GM18517 (cell line): Measurements from ENCODE around the gene CSF1R.

Experiments
- ATAC-seq: cut with Tn5 transposase; IDR thresholded peaks from one replicate; pipeline ENCODE4 v1.9.1; 2021; ENCODE audit warnings: mild to moderate bottlenecking, moderate library complexity; ENCODE audit not compliant: unreplicated experiment

Gene CSF1R

DNA sequence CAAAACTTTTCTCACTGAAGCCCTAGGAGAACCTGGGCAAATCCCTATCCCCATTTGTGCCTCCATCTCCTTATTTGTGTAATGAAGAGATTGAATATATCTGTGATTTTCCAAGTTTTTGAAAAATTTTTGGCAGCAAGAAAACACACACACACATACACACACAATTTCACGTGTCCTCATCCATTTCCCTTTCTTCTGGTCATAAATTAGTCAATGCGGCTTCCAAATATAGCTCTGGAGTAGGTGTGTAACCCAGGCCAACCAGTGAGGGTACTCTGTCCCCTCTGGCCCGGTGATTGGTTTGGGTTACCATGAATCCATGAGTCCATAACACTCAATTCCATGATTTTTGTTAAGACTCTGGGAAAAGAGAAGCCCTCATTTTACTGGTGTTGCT is 12.7 kb downstream of the CSF1R start:
- ATAC-seq: no peak

DNA sequence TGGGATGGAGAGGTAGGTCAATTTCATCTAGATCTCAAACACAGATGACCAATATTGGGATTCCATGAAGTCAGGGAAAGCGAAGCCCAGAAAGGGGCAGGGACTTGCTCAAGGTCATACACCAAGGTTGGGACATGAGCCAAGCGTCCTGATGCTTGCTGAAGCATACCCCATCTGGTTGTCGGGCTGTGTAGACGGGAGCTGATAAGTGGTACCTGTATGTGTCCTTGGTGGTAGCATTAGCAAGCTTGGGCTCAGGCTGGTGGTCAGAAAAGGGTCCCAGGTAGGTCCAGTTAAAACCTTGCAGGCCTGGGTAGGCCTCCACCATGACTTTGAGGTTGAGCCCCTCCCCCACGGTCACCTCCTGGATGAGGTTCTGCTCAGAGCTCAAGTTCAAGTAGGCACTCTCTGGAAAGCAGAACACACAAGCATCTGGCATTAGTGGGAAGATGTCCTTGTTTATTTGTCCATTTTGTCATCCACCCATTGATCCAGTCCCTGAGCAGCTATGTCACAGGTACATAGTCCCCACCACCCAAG is 13.2 kb downstream of the CSF1R start:
- no peak for ATAC-seq

DNA sequence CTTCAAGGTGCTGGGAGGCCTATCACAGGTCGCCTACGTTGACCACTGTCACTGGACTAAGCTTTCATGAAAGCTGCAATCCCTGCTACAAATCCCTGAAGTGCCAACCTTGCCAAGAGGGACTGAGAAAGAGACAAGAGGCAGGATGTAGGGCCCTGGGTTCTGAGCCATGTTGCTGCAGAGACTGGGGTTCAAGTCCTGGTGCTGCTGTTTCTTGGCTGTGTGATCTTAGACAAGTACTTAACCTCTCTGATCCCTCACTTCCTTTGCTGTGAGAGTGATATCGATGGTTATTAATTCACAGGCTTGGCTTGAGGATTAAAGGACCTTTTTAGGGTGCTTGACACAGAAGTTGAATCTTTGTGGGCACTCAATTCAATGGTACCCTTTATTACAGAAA is 15.5 kb downstream of the CSF1R start:
- ATAC-seq: no peak

DNA sequence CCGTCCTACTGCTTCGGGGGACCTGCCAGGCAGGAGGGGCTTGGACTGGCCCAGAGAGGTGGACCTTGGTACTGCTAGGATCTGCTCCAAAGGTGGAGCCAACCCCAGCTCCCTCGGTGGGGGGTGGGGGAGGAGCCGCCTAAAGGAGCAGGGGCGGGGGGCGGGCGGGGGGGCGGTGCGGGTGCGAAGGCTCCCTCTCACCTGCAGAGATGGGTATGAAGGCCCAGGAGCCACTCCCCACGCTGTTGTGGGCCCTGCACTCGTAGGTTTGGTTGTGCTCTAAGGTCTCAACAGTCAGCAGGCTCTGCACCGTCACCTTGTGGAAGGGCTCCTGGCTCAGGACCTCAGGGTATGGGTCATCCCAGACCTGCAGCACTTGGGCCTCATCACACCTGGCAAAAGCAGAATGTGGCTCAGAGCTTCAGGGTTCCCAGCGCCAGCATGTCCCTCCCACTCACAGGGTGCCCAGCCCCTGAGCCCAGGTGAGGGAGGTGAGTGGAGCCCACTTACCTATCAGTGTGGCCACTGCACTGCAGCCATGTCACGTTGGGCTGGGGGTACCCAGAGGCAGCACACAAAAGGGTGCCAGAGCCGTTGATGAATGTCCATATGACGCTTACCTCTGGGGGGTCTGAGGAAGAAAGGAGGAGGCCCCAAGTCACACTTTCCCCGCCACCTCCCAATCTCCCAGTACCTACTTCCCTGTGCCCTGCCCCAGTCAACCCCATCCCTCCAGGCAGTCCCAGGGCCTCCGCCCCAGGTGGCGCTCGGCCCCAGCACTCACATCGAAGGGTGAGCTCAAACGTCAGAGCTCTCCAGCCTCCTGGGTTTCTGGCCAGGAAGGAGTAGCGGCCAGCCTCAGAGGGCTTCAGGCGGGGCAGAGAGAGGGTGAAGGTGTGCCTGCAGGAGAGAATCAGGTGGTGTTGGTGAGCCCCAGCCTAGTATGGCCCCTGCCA is 16.4 kb downstream of the CSF1R start:
- no peak for ATAC-seq

DNA sequence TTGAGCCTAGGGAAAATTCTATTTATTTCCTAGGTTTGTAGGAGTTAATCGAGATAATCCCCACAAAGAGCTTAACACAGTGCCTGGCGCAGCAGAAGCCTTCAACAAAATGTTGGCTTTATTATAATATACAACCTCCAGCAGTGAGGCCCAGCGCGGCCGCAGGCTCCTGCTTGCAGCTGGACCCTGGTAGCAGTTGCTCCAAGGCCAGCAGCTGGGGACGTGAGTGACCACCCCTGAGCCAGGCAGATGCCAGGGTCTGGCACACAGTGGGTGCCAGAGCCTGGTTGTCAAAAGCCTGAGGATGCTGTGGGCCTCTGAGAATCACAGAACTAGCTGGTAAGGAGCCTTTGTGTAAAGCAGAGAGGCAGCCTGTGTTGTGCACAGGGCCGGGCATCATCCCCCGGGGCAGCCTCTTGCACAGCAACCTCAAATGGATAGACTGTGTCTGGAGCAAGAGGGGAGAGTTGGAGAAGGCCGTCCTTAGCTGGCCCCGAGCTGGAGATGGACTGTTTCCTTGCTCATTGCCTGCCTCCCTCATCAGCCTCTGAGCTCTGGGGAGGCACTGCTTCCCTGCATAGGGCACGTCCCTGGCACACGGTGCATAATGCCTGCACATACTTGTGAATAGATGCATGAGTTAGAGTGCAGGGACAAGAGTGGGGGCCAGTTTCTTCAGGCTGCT is 17.3 kb downstream of the CSF1R start:
- ATAC-seq: no peak

DNA sequence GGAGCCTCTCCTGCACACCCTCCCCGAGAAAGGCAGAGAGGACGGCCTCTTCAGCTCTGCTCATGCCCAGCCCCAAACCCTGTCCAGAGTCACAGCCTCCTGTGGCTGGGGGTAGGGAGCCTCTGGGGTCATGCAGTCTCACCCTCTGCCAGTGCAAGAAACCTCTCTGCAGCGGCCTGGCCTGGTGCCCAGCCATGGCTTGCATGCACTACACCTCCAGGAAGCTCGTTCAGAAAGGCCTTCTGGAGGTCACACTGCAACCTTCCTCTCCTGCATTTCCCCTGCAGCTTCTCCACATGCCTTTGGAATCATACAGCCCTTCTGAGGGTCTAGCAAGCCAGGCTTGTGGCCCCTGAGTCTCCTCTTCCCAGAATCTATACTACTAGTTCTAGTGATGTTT is 17.9 kb downstream of the CSF1R start:
- no peak for ATAC-seq

DNA sequence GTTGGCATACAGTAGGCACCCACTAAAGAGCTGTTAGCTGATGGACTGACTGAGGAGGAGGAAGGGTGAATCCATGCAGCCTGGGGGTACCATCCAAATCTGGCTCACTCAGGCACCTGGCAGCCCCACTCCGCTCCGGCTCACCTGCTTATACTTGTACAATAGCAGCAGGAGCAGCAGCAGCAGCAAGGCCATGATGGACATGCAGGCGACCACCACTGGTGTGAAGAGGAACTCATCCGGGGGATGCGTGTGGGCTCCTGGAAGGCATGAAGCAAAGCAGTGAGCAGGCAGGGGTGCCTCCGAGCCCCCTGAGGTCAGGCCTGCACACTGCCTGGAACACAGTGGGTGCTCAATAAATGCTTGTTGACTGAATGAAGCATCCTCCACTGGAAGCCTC is 18.3 kb downstream of the CSF1R start:
- ATAC-seq: no peak

DNA sequence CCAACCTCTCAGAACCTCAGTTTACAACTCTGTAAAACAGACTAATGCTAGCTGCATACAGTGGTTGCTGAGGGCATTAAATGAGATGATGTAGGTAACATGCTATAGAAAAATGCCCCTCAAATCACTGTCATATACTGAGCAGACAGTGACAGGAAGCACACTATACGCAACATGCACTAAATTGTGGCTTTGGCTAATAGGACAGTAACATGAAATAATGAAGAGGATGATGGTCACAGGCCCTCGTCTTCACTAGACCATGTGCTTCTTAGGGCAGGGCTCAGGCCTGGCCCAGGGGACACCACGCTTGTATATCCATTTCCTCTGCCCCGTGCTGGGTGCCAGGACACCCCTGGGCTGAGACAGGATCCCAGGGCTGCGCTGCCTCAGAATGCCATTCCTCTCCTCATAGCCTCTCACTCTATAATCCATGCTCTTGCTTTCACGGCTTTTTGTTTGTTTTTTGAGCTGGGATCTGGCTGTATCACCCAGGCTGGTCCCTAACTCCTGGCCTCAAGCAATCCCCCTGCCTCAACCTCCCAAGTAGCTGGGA is 18.9 kb downstream of the CSF1R start:
- ATAC-seq: no peak

DNA sequence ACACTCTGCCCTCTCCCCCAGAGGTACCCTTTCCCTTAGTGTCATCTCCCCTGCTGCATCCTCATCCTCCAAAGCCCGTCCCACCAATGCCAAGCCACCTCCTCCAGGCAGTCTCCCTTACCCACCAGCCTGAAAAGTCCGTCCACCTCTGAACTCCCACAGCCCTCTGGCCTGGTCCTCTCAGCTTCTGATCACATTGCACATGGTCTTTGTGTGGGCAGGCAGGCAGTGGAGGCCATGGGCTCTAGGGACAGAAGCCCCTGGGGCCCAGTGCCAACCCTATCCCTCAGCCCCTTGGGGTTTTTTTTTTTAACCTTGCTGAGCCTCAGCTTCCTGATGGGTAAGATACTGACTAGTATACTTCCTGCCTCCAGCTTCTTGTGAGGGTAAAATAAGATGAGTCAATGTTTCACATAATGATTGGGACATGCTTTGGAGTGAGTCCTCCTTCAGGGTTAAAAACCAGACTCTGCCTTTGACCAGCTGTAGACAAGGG is 19.4 kb downstream of the CSF1R start:
- ATAC-seq: no peak

DNA sequence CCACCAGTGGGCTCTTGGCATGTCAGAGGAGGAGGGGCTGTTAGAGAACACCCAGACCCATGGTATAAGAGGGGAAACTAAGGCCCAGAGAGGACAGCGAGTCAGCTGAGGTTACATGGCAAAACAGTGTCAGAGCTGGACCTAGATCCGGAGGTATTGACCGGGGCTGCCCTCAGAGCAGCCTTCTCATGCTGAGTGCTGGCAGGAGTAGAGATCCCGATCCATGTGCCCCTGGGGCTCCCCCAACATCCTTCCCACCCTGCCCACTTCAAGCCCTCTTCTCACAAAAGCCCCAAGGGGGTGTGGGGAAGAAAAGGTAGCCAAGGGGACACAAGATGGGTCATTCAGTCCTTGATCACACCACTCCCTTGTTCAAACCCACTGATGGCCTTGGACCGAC is 19.9 kb downstream of the CSF1R start:
- no peak for ATAC-seq

DNA sequence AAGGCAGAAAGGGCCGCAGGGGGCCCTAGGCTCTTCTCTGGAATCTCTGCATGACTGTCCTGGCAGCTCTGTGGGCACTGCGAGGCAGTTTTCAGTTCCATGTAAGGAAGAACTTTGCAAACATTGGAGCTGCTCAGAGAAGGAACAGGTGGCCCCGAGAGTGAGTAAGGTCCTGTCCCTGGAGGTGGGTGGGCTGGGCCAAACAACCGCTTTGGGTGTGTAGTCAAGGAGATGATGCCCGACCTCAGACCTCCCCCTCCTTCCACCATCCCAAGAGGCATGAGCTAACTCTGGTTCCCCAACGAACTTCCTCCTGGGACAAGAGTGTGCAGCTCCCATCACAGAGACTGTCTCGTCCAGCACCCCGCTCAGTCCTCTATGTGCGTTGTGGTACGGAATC is 20.5 kb downstream of the CSF1R start:
- ATAC-seq: no peak

DNA sequence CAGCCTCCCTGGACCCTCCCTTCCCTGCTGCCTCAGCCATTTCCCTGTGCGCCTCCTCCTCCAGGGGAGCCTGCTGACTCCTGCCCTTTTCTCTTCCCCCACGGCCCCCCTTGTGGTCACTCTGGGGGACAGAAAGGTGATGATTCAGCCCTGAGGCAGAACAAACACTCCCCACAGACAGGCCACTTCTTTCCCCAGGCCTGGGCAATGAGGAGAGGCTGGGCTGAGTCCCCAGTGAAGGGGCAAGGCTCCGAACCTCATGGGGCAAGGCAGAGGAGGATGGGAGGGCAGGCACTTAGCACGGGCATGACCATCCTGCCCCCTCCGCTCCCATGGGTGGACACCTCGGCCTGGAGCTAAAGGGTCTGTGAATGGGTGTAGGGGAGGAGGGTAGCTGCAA is 21.0 kb downstream of the CSF1R start:
- no peak for ATAC-seq

DNA sequence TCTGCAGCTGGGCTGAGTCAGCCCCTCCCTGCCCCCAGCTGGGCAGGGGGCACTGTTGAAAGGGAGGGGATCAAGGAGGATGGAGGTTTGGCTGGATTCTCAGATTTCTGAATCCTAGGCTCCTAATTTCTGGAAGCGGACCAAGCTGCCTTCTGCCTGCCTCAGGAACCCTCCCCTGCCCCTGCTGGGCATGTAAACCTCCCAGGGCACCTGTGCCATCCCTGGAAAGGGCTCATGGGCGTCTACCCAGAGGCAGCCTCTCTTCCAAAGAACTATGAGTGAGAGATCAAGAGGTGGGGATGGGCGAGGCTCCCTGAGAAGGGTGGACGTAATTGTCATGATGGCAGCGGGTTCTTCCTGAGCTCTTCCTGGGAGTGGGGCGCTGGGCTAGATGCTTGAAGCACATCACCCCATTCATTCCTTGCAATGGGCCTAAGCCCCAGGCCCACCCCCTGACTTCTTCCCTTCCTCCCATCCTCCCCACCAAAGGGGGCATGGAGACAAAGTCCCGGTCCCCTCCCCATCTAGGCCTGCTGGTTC is 21.6 kb downstream of the CSF1R start:
- no peak for ATAC-seq

DNA sequence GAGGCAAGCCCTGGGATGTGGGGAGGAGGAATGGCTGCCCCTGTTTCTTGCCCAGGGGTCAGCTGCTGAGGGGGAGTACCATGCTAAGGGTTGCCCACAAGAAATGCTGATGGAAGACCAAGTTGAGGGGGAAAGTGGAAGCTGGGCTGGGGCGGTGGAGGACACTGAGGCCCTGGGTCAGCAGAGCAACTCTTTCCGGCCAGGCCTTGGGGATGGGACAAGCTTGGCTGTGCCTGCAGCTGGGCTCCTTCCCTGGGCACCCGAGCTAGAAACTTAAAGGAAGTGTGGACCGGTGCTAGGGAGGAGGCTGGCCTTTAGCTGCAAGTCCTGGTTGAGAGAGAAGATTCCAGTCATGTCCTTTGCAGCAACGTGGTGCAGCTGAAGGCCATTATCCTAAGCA is 22.7 kb downstream of the CSF1R start:
- no peak for ATAC-seq

DNA sequence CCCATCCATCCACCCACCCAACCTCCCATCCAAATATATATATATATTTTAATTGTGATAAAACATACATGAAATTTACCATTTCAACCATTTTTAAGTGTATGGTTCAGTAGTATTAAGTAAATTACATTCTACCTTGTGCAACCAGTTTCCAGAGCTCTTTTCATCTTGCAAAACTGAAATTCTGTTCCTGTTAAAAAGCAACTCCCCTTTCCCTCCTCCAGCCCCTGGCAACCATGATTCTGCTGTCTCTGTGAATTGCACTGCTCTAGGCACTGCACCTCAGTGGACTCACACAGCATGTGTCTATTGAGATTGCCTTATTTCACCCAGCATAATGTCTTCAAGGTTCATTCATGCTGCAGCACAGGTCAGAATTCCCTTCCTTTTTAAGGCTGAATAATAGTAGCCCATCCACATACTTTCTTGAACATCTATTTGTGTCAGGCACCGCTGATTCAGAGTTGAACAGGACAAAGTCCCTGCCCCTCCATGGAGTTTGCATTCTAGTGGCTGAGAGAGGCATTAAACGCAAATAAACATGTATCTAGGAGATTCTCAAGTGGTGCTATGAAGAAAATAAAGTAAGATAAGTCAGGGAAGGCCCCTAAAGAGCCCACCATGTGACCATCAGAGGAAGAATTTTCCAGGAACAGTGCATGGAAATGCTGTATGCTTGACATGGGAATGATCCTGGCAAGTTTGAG is 24.0 kb downstream of the CSF1R start:
- ATAC-seq: no peak

DNA sequence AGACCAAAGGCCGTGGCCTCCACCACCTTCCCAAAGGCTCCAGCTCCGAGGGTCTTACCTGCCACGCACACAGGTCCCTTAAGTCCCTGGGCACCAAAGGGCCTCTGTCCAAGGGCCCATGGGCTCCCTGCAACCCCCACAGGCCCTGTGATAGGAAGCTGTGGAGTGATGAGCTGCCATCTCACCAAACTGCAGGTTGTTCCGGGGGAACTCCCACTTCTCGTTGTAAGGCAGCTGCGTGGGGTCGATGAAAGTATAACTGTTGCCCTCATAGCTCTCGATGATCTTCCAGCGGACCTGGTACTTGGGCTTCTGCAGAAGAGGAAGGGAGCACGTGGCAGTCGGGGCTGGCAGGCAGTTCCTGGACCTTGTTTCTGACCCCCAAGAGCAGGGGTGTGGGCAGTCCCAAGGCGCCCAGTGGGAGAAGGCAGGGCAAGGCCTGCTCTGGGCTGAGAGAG is 24.8 kb downstream of the CSF1R start:
- ATAC-seq: no peak

DNA sequence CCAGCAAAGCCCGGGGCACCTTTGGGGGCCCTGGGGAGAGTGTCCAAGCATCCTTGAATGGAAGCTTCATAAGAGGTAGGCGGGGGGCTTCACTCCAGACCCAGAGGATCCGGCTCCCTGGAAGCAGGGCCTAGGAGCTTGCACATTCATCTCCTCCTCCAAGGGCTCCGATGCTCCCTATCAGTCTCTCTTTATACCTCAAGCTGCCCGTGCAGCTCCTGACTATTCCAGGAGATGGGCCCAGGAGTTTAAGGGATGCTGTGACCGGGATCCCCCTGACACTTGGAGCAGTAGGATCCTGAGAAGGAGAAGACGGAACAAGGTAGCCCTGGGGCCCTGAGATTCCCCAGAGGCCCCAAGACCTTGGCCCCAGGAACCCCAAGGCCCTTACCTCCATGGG is 25.9 kb downstream of the CSF1R start:
- ATAC-seq: no peak

DNA sequence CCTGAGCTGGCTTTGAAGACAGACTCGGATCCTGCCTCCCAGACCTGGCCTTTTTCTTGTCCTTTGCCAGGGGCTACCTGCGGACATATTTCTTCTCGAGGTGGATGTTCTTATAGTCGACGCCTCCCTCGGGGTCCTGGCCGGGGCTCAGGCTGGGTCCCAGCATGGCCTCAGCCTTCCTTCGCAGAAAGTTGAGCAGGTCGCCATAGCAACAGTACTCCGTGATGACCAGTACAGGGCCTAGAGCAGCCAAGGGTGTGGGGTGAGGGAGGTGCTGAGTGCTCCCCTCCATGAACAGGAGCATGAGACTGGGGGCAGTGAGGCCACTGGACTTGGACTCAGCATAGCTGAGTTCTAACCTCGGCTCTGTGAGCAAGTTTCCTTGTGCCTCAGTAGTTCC is 26.7 kb downstream of the CSF1R start:
- ATAC-seq: no peak

DNA sequence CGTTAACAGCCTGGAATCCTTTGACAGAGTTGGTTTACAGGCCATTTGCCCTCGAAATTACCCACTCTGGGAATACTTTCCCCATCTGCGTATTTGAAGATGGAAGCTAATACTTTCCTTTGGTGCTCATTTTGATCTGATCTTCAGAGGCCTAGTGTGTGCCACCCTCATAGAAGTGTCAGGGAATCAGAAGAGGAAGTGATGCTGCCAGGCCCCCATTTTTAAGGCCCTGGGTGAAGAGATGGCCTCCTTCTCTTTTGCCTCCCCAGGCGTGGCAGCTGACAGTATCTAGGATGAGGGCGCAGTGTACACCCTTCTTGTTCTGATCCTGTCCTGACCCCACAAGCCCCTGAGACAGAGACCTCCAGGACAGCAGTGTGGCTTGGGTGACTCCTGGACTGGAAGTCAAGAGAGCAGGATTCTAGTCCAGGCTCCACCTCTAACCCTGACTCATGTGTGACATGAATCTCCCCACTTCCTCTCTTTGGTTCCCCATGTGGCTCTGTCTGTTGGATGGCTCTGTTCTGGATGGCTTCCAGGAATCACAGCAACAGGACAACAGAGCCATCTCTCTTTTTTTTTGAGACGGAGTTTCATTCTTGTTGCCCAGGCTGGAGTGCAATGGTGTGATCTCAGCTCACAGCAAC is 27.8 kb downstream of the CSF1R start:
- no peak for ATAC-seq

DNA sequence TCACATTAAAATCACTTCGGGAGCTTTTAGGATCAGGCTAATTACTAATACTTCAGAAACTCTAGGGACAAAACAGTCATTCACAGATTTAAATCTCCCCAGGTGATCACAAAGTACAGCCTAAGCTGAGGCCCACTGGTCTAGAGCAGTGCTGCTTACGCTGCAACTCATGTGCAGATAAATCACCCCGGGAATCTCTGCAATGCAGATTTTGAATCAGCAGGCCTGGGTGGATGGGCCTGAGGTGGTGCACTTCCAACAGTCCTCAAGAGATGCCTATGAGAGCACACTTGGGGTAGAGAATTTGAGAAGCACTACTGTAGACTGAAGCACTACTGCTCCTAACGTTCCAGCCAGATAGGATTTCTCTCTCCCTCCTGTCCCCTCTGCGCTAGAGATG is 28.4 kb downstream of the CSF1R start:
- ATAC-seq: no peak
